ENCODE data around the gene FCER1G. TPM values are rescaled to one million over a fixed set of nuclear protein-coding genes. Genes with fewer than 3 reads are reported as not detected.
"Not testable (repeated sequence)": the region's sequence is repeated elsewhere in the genome, so short reads cannot be mapped to it uniquely, and the experiment has no call there.

The FCER1G gene
- total RNA-seq, 2 donors from 2014 or later: 111 to 583 TPM

DNA sequence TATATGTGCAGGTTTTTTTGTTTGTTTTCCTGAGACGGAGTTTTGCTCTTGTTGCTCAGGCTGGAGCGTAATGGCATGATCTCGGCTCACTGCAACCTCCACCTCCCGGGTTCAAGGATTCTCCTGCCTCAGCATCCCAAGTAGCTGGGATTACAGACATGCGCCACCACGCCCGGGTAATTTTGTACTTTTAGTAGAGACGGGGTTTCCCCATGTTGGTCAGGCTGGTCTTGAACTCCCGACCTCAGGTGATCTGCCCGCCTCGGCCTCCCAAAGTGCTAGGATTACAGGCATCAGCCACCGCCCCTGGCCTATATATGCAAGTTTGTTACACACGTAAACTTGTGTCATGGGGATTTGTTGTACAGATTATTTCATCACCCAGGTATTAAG is 9.6 kb downstream of the FCER1G start:
- ATAC-seq; H3K9me3 Mint-ChIP-seq; H3K27me3 Mint-ChIP-seq; H3K36me3 Mint-ChIP-seq; DNase-seq (ENCODE audit: low spot score); H3K4me3 Mint-ChIP-seq: not testable (repeated sequence)
- peak overlapping the region; percentile 92 to 95 for H3K27ac Mint-ChIP-seq
- H3K4me1 Mint-ChIP-seq (ENCODE audit: low read depth in 2 of 2): peaks cover 39 to 48% of the 10 kb centered on the region in 2 donors

DNA sequence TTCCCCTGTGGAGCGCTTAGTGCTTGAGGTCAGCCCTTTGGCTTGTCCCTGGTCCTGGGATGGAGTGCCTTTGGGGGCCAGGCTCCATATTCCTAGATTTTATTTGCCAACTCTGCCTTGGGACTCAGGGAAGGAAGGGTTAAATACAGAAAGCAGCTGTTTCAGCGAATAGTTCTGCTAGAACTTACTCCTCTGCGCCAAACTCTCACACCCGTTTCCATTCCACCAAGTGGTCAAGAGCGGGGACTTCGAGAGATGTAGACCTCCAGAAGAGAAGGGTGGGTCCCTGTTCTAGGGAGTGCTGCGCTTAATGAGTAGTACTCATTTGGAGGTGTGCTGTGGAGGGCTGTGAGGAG is 10.1 kb downstream of the FCER1G start:
- H3K4me1 Mint-ChIP-seq (ENCODE audit: low read depth in 2 of 2): peaks cover 39 to 46% of the 10 kb centered on the region in 2 donors
- ATAC-seq (peak; percentile 0 to 1), DNase-seq (ENCODE audit: low spot score) (no peak)
- H3K27me3 Mint-ChIP-seq: no peaks in the 10 kb centered on the region
- no peaks in the 10 kb centered on the region for H3K9me3 Mint-ChIP-seq
- peak overlapping the region; percentile 99 for H3K4me3 Mint-ChIP-seq
- H3K27ac Mint-ChIP-seq: peak overlapping the region; percentile 92 to 95
- peaks cover 5% of the 10 kb centered on the region for H3K36me3 Mint-ChIP-seq

DNA sequence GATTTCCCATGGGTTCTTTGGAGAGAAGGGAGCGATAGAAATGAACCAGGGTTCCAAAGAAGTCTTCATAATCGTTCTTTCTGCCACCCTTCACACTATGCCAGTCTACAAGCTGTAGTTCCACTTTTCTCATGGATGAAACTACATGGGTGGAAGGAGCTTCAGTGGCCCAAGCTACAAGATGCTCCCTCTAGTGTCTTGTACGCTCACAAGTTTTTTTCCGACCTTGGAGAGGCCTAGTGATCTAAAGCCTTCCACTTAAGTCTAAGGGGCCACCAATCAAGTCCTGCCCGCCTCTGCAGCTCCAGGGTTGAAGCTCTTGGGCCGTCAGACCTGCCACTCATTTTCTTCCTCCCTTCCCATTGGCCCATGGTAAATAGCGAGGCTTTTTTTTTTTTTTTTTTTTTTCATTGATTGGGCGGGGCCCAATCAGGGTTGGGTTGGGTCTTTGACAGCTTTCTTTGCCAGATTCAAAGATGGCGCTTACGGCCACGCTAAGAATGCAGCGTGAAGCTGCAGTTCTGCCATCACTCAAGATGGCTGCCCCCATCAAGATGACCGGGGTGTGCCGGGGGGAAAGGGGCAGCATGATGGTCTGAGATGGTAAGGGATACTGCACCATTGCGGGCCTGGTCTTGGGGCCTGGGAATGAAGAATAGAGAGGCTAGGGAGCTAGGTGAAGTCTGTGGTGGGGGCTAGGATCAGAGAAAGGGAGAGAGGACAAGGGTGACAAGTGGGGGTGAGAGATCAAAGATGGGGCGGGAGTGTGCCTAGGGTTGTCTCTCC is 10.6 kb downstream of the FCER1G start, which contains the start of gene TOMM40L:
Gene TOMM40L, plus strand, starts transcription at position 527 of the 786 bp plus-strand sequence. CDS start 430 bp downstream, outside the sequence.
- Mint-ChIP-seq H3K4me1 (ENCODE audit: low read depth in 2 of 2) (peaks cover 39 to 48% of the 10 kb centered on the region in 2 donors), H3K36me3 (peaks cover 5% of the 10 kb centered on the region), H3K9me3 (no peaks in the 10 kb centered on the region), H3K4me3 (peak within 1 kb of the TSS; percentile 99), H3K27ac (peak within 1 kb of the TSS; percentile 92 to 95), H3K27me3 (no peaks in the 10 kb centered on the region)
- DNase-seq (ENCODE audit: low spot score): peak; percentile 90
- ATAC-seq: peak; percentile 97 to 98

DNA sequence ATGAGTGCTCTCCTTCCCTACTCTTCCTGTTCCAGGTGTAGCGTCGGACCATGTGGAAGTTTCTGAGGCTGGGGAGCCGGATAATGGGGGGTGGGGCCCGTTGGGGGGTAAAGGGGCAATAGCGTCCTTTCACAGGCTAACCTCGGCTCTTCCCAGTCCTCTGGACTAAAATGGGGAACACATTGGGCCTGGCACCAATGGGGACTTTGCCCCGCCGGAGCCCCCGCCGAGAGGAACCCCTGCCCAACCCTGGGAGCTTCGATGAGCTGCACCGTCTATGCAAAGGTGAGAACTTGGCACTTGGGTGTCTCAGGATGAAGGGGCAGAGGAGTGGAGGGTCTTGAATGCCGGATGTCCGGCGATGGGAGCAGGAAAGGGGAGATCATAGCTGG is 11.2 kb downstream of the FCER1G start:
- DNase-seq (ENCODE audit: low spot score) (no peak), ATAC-seq (no peak)
- Mint-ChIP-seq H3K36me3 (peaks cover 5% of the 10 kb centered on the region), H3K9me3 (no peaks in the 10 kb centered on the region), H3K4me1 (ENCODE audit: low read depth in 2 of 2) (peaks cover 39 to 48% of the 10 kb centered on the region in 2 donors), H3K4me3 (peak overlapping the region; percentile 99), H3K27ac (peak overlapping the region; percentile 92 to 95), H3K27me3 (no peaks in the 10 kb centered on the region)

DNA sequence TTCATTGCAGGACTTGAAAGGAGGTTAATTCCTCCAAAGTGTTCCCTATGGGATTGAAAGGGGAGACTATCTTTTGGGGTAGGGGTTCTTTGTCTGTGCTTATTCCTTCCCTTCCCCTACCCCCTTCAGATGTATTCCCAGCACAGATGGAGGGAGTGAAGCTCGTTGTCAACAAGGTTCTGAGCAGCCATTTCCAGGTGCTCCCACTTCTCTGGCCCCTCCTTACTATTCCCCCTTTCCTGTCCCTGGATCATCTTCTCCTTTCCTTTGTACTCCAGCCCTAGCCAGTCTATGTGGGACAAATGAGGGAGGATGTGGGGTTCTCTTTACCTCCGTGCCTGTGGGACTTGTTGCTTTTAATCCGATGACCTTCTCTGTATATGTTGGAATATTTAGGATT is 11.7 kb downstream of the FCER1G start:
- no peak for DNase-seq (ENCODE audit: low spot score)
- Mint-ChIP-seq H3K9me3 (no peaks in the 10 kb centered on the region), H3K27me3 (no peaks in the 10 kb centered on the region), H3K36me3 (peaks cover 5% of the 10 kb centered on the region), H3K4me1 (ENCODE audit: low read depth in 2 of 2) (peaks cover 39 to 48% of the 10 kb centered on the region in 2 donors), H3K27ac (peak overlapping the region; percentile 92 to 95), H3K4me3 (peak overlapping the region; percentile 99)
- no peak for ATAC-seq

DNA sequence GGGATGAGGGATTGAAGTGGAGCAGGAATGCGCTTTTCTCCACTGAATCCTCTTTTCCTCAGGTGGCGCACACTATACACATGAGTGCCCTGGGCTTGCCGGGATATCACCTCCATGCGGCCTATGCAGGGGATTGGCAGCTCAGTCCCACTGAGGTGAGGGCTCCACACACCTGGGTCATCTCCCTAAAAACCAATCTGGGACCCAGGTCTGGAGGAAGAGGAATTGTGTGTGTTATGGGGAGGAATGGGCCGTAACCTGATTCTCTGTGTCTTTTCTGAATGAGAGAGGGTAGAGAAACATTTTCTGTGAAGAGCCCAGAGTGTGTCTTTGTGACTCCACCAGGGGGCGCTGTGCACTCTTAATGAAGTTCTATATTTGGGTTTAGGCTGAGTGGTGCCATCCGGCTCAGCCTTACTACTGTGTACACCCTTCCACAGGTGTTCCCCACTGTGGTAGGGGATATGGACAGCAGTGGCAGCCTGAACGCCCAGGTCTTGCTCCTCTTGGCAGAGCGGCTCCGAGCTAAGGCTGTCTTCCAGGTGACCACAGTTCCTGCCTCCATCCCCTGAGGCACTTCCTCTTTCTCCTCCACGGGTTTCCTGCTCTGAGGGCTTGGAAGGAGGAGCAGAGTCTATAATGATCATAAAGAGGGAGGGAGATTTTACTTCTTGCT is 12.2 kb downstream of the FCER1G start:
- peaks cover 5% of the 10 kb centered on the region for H3K36me3 Mint-ChIP-seq
- H3K27ac Mint-ChIP-seq: peak overlapping the region; percentile 92 to 95
- H3K4me3 Mint-ChIP-seq: peak overlapping the region; percentile 99
- ATAC-seq (peak; percentile 33 to 49), DNase-seq (ENCODE audit: low spot score) (peak; percentile 84)
- H3K4me1 Mint-ChIP-seq (ENCODE audit: low read depth in 2 of 2): peaks cover 33 to 44% of the 10 kb centered on the region in 2 donors
- H3K9me3 Mint-ChIP-seq: no peaks in the 10 kb centered on the region
- no peaks in the 10 kb centered on the region for H3K27me3 Mint-ChIP-seq

DNA sequence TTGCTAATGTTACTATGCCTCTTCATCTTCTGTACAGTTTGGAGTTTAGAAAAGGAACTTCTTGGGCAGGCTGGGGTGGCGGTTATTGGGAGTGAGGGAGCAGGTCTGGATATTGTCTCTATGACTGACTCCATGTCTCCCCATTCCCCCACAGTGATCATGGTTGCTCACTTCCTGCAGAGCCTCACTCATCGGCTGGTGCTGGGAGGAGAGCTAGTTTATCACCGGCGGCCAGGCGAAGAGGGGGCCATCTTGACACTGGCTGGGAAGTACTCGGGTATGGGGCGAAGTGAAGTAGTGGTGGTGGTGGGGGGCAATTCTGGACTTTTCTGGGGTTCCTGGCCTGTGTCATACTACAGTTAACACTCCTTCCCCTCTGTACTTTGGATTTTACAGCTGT is 12.9 kb downstream of the FCER1G start:
- DNase-seq (ENCODE audit: low spot score): no peak
- peaks cover 33 to 42% of the 10 kb centered on the region in 2 donors for H3K4me1 Mint-ChIP-seq (ENCODE audit: low read depth in 2 of 2)
- H3K9me3 Mint-ChIP-seq: no peaks in the 10 kb centered on the region
- H3K27me3 Mint-ChIP-seq: no peaks in the 10 kb centered on the region
- ATAC-seq: no peak
- peak overlapping the region; percentile 99 for H3K4me3 Mint-ChIP-seq
- peak overlapping the region; percentile 92 to 95 for H3K27ac Mint-ChIP-seq
- H3K36me3 Mint-ChIP-seq: peaks cover 5% of the 10 kb centered on the region

DNA sequence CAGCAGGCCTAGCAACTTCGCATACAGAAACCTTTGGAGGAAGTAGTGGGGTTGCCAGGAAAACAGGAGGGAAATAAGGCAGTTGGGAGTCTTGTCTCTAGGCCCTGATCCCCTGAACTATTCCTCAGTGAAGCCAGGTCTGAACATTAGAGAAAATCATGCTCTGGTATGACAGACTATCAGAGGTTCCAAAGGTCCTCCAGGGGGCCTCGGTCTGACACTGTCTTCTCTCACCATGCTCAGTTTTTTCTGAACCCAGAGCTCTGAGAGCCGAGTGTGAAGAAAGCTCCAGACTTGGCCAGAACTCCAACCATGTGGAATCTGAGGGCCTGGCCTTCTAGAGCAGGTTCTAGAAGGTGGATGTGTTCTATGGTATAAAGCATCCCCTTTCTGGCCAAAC is 14.8 kb downstream of the FCER1G start:
- Mint-ChIP-seq H3K36me3 (peaks cover 5% of the 10 kb centered on the region), H3K27ac (no peak overlapping the region), H3K4me3 (no peak overlapping the region), H3K27me3 (no peaks in the 10 kb centered on the region), H3K4me1 (ENCODE audit: low read depth in 2 of 2) (peaks cover 29 to 32% of the 10 kb centered on the region in 2 donors), H3K9me3 (no peaks in the 10 kb centered on the region)
- ATAC-seq (no peak), DNase-seq (ENCODE audit: low spot score) (no peak)

DNA sequence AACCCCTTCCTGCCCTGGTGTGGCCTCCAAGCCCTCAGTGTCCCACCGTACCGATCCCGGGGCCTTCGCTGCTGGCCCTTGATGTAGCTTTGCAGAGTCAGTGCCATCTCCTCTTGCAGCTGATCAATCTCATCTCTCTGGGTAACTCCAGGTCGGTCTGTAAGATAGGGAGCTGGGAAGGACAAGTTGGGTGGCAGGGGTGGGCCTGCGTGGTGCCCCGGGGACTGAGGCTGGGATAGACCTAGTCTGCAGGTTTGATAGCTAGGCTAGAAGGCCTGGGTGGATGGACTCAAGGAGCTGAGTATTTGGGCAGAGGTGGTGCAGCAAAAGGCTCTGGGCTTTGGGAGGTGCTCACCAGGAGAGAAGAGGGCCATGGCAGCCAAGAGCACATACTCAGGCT is 15.7 kb downstream of the FCER1G start:
- Mint-ChIP-seq H3K4me1 (ENCODE audit: low read depth in 2 of 2) (peaks cover 21 to 26% of the 10 kb centered on the region in 2 donors), H3K9me3 (no peaks in the 10 kb centered on the region), H3K4me3 (no peak overlapping the region), H3K27ac (no peak overlapping the region), H3K27me3 (no peaks in the 10 kb centered on the region), H3K36me3 (peaks cover 5% of the 10 kb centered on the region)
- ATAC-seq: no peak
- DNase-seq (ENCODE audit: low spot score): no peak

DNA sequence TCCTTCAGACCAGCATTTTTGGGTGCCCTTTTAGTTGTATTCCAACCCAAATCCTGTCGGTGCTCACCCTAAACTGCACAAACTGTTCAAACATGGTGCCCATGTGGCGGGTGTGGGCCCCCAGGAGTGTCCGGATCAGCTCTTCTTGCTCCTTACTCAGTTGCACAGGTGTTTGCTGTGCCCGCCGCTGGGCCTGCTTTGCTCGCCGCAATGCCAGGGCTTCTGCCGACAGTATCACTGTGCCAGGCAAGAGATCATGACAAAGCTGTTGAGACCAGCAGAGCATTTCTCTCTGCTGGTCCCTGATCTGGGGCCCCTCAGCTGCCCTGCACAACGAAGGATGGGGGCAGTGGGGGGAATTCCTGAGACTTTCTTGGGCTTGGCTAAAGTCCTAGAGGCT is 18.0 kb downstream of the FCER1G start:
- H3K36me3 Mint-ChIP-seq: peaks cover 5% of the 10 kb centered on the region
- no peak overlapping the region for H3K4me3 Mint-ChIP-seq
- no peaks in the 10 kb centered on the region for H3K9me3 Mint-ChIP-seq
- no peak for ATAC-seq
- no peaks in the 10 kb centered on the region for H3K27me3 Mint-ChIP-seq
- H3K4me1 Mint-ChIP-seq (ENCODE audit: low read depth in 2 of 2): peaks cover 0 to 7% of the 10 kb centered on the region in 2 donors
- H3K27ac Mint-ChIP-seq: no peak overlapping the region
- DNase-seq (ENCODE audit: low spot score): no peak

DNA sequence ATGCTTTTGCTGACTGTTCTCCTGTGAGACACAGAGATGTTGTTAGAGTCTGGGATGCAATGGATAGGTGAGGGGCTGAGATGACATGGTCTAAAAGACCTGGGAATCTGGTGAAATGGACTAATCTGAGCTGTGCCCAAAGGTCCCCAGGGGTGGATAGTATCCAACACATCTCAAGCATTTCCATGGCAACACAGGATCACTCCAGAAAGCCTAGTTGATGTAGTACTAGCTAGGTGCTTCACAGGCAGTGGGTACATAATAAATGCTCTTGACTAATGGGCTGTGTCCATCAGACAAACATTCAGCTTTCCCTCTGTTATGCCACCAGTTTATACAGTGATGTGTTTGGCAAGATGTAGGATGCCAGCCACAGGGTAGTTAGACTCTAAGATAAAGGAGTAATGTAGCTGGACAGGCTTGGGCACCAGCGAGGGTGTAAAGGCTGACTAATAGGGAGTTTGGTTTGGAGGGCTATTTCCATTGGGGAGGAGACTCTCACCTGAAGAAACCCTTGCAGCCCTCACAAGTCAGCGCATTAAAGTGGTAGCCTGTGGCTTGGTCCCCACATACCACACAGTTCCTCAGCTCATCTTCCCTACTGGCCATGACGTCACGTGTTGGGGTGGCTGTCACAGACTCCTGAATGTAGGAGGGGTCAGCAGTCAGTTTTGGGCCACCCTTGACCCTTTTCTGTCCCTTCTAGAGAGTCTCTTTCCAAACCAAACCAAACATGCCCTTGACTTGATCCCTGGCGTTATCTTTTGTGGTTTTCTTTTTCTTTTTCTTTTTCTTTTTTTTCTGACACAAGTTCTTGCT is 21.1 kb downstream of the FCER1G start:
- no peak overlapping the region for H3K4me3 Mint-ChIP-seq
- no peaks in the 10 kb centered on the region for H3K9me3 Mint-ChIP-seq
- no peak overlapping the region for H3K27ac Mint-ChIP-seq
- H3K36me3 Mint-ChIP-seq: no peaks in the 10 kb centered on the region
- DNase-seq (ENCODE audit: low spot score) (no peak), ATAC-seq (peak; percentile 31 to 36)
- H3K4me1 Mint-ChIP-seq (ENCODE audit: low read depth in 2 of 2): no peaks in the 10 kb centered on the region
- peaks cover 4 to 11% of the 10 kb centered on the region in 2 donors for H3K27me3 Mint-ChIP-seq

DNA sequence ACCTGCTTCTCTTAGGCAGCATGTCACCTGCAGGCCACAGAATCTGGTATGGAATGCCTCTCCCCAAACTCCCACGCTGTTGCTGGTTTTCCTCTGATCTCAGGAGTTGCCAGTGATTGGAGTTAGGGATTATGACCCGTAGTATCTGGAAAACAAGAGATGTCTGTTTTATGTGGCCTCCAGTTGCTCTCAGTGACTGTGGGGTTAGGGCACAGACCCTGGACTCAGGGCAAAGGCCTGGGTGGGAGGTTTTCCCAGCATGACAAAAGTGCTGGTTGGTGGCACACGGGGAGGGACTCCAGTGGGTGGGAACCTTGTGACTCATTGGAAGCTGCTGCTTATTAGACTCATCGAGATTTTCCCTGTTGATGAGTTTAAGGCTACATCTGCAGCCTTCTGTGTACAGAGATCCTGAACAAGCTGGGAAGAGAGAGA is 23.0 kb downstream of the FCER1G start, which contains the start of gene NR1I3:
Gene NR1I3, minus strand, starts transcription at position 165 of the 435 bp plus-strand sequence. CDS start 1,638 bp downstream, outside the sequence.
- H3K27ac Mint-ChIP-seq: no peak within 1 kb of the TSS
- H3K9me3 Mint-ChIP-seq: no peaks in the 10 kb centered on the region
- ATAC-seq (no peak), DNase-seq (ENCODE audit: low spot score) (no peak)
- peaks cover 6 to 19% of the 10 kb centered on the region in 2 donors for H3K27me3 Mint-ChIP-seq
- H3K4me3 Mint-ChIP-seq: no peak within 1 kb of the TSS
- H3K4me1 Mint-ChIP-seq (ENCODE audit: low read depth in 2 of 2): no peaks in the 10 kb centered on the region
- no peaks in the 10 kb centered on the region for H3K36me3 Mint-ChIP-seq

DNA sequence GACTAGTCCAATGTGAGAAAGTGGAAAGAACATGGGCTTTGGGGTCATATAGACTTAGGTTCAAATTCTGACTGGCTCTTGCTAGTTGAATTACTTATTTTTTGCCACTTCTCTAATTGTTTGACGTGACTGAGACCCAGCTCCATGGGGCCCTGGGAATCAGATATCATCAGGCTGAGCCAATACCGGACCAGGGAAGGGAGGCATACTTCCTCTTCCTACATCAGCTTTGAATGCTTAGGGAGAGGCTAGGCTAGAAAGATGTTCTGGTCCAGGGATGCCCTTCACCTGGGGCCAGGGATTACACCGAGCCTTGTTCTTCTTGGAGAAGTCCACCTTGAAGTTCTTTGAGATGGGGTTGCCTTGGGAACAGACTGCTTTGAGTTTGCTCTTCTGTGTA is 26.6 kb downstream of the FCER1G start:
- no peak overlapping the region for H3K27ac Mint-ChIP-seq
- H3K36me3 Mint-ChIP-seq: no peaks in the 10 kb centered on the region
- no peak for ATAC-seq
- H3K4me3 Mint-ChIP-seq: no peak overlapping the region
- peaks cover 6 to 19% of the 10 kb centered on the region in 2 donors for H3K27me3 Mint-ChIP-seq
- no peaks in the 10 kb centered on the region for H3K4me1 Mint-ChIP-seq (ENCODE audit: low read depth in 2 of 2)
- no peak for DNase-seq (ENCODE audit: low spot score)
- H3K9me3 Mint-ChIP-seq: no peaks in the 10 kb centered on the region
